ENCODE data around the gene NRXN3.

DNA sequence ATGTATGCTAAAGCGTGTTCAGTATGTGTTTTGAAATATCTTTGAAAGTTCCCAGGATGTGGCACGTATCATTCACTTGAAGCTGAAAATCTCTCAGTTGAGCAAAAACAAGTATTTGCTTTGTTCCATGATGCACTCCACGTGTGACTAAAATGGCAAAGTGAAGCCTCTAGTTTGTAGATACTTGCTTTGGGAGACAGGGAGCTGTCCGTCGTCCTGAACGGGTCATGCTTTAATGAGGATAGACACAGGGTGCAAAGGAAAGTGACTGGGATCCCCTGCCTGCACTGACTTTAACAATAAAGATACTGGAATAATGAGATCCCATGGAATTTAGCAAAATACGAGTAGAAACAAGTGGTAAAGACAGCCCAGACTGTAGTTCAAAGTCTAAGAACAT is 991.4 kb downstream of the NRXN3 start:
- TF ChIP-seq, protein P1, sequence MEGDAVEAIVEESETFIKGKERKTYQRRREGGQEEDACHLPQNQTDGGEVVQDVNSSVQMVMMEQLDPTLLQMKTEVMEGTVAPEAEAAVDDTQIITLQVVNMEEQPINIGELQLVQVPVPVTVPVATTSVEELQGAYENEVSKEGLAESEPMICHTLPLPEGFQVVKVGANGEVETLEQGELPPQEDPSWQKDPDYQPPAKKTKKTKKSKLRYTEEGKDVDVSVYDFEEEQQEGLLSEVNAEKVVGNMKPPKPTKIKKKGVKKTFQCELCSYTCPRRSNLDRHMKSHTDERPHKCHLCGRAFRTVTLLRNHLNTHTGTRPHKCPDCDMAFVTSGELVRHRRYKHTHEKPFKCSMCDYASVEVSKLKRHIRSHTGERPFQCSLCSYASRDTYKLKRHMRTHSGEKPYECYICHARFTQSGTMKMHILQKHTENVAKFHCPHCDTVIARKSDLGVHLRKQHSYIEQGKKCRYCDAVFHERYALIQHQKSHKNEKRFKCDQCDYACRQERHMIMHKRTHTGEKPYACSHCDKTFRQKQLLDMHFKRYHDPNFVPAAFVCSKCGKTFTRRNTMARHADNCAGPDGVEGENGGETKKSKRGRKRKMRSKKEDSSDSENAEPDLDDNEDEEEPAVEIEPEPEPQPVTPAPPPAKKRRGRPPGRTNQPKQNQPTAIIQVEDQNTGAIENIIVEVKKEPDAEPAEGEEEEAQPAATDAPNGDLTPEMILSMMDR (IDR thresholded peaks at IDR 0.05 in 2 of 3, conservative IDR thresholded peaks at IDR 0.05 in 1 of 3; ENCODE audit: borderline replicate concordance in 1 of 3, insufficient read depth in 1 of 3, low read depth in 2 of 3, low read length in 2 of 3) = no peak
- no peak for TF ChIP-seq SRF (IDR thresholded peaks at IDR 0.05; ENCODE audit: low read depth)
- TF ChIP-seq POLR2AphosphoS5 (IDR thresholded peaks at IDR 0.05; ENCODE audit: low read depth, low read length) = no peak
- no peak for TF ChIP-seq POLR2A (IDR thresholded peaks at IDR 0.05; ENCODE audit: borderline replicate concordance, extremely low read depth, insufficient read depth, insufficient read length)
- TF ChIP-seq EZH2 (IDR thresholded peaks at IDR 0.05) = no peak
- TF ChIP-seq, protein P2, sequence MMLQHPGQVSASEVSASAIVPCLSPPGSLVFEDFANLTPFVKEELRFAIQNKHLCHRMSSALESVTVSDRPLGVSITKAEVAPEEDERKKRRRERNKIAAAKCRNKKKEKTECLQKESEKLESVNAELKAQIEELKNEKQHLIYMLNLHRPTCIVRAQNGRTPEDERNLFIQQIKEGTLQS (IDR thresholded peaks at IDR 0.05) = no peak

All from HCT116 (cell line).